HCT116 (cell line): ENCODE results near the gene MYCN. TPM values are rescaled to one million over a fixed set of nuclear protein-coding genes. Genes with fewer than 3 reads are reported as not detected.

ENCODE experiments used
- ATAC-seq: fragments of 200-7000 bp; cut with Tn5 transposase; 2 replicates; pipeline ENCODE4 v1.9.1; 2020; ENCODE audit warnings: mild to moderate bottlenecking, moderate library complexity
- BruUV-seq: library from RNA; stranded (reverse); fragments of 400-500 nt; replicated peaks from 2 replicates; lab custom pipeline; 2021; lab: Mats Ljungman, UMichigan
- CTCF ChIA-PET: fragments of 300-600 bp; sonication (Branson Sonifier 250); formaldehyde crosslinking; loops from one replicate; lab custom pipeline; 2021; ENCODE audit warnings: antibody characterized with exemption; lab: Charles Lee
- POLR2A ChIA-PET: fragments of 300-600, 350-600 bp; sonication (Branson Sonifier 250); formaldehyde crosslinking; loops from one replicate; lab custom pipeline; 2021; ENCODE audit warnings: antibody characterized with exemption; lab: Charles Lee
- RAD21 ChIA-PET, 2 experiments: fragments of 300-600 bp; sonication (Branson Sonifier 250); formaldehyde crosslinking; loops; one replicate each; lab custom pipeline; 2023; ENCODE audit warnings: low total read pairs in 2 of 2; ENCODE audit not compliant: uncharacterized antibody in 2 of 2, unreplicated experiment in 2 of 2, low non-redundant PET in 1 of 2; lab: Charles Lee
- DNase-seq: peaks from one replicate; pipeline ENCODE4 v3.0.0-alpha.2; 2010; ENCODE audit warnings: low read depth, low spot score
- H2AFZ ChIP-seq: fragments of 200-600 bp; shearing (Covaris generic), sonication (generic); 2 replicates; pipeline ENCODE4 v1.6.1; 2017; ENCODE audit warnings: low read depth, mixed run types, mixed read lengths, antibody characterized with exemption, low read length; ENCODE audit not compliant: poor library complexity, severe bottlenecking
- H3K27ac ChIP-seq: 2 replicates; pipeline ENCODE4 v1.5.1; 2012; ENCODE audit warnings: low read depth, low read length
- H3K27me3 ChIP-seq: fragments of 200-600 bp; sonication (generic); 2 replicates; pipeline ENCODE4 v1.6.1; 2016; ENCODE audit warnings: mixed run types, low read length, mixed read lengths; ENCODE audit not compliant: insufficient read depth
- H3K36me3 ChIP-seq, 2 experiments: fragments of 200-500 bp in 1 of 2; fragments of 200-600 bp in 1 of 2; sonication (Bioruptor generic) in 1 of 2; sonication (generic) in 1 of 2; 2 replicates each; pipeline versions ENCODE4 v1.5.1 to v1.6.1; 2014 to 2016; ENCODE audit warnings: low read length in 2 of 2, inconsistent platforms in 1 of 2, mixed read lengths in 1 of 2, mixed run types in 1 of 2; ENCODE audit not compliant: insufficient read depth in 2 of 2, control insufficient read depth in 1 of 2
- H3K4me1 ChIP-seq, 2 experiments: fragments of 200-600 bp in 1 of 2; sonication (generic) in 1 of 2; 2 replicates each; pipeline versions ENCODE4 v1.5.1 to v1.6.1; 2012 to 2017; ENCODE audit warnings: low read length in 2 of 2, inconsistent platforms in 1 of 2, mild to moderate bottlenecking in 1 of 2, mixed read lengths in 1 of 2, mixed run types in 1 of 2, moderate library complexity in 1 of 2; ENCODE audit not compliant: insufficient read depth in 2 of 2, control insufficient read depth in 1 of 2
- H3K4me2 ChIP-seq: fragments of 200-600 bp; sonication (generic); 2 replicates; pipeline ENCODE4 v1.6.1; 2017; ENCODE audit warnings: mixed run types, low read length, mixed read lengths
- H3K4me3 ChIP-seq, 2 experiments: fragments of 200-600 bp in 1 of 2; sonication (generic) in 1 of 2; replicated peaks in 1 of 2; 2 replicates each; pipeline ENCODE4 v1.5.1; 2011 to 2016; ENCODE audit warnings: low read length in 2 of 2, control low read depth in 1 of 2, low read depth in 1 of 2, mild to moderate bottlenecking in 1 of 2, mixed read lengths in 1 of 2, mixed run types in 1 of 2
- H3K79me2 ChIP-seq: fragments of 200-600 bp; sonication (generic); 2 replicates; pipeline ENCODE4 v1.6.1; 2017; ENCODE audit warnings: mild to moderate bottlenecking, mixed run types, low read length, moderate library complexity, mixed read lengths; ENCODE audit not compliant: insufficient read depth
- H3K9ac ChIP-seq: fragments of 200-600 bp; sonication (generic); 2 replicates; pipeline ENCODE4 v1.6.1; 2016; ENCODE audit warnings: low read length, mixed read lengths
- H3K9me2 ChIP-seq: fragments of 200-600 bp; sonication (generic), shearing (Covaris generic); 2 replicates; pipeline ENCODE4 v1.6.1; 2017; ENCODE audit warnings: mixed run types, mild to moderate bottlenecking, moderate library complexity; ENCODE audit not compliant: insufficient read depth
- H3K9me3 ChIP-seq, 2 experiments: fragments of 200-500 bp in 1 of 2; fragments of 200-600 bp in 1 of 2; sonication (Bioruptor generic) in 1 of 2; sonication (generic) in 1 of 2; 2 replicates each; pipeline ENCODE4 v1.6.1; 2014 to 2017; ENCODE audit warnings: low read length in 2 of 2, mixed read lengths in 2 of 2, inconsistent platforms in 1 of 2, low read depth in 1 of 2, mild to moderate bottlenecking in 1 of 2, mixed run types in 1 of 2, moderate library complexity in 1 of 2; ENCODE audit not compliant: control insufficient read depth in 1 of 2, insufficient read depth in 1 of 2
- H4K20me1 ChIP-seq: fragments of 200-600 bp; sonication (generic), shearing (Covaris generic); 2 replicates; pipeline ENCODE4 v1.6.1; 2017; ENCODE audit warnings: mixed run types, mild to moderate bottlenecking, moderate library complexity; ENCODE audit not compliant: insufficient read depth
- CBX3 ChIP-seq: IDR thresholded peaks from 2 replicates; pipeline ENCODE4 v1.6.1; 2012; ENCODE audit warnings: low read depth
- ELF1 ChIP-seq: IDR thresholded peaks from 2 replicates; pipeline ENCODE4 v1.6.1; 2012; ENCODE audit warnings: low read depth, borderline replicate concordance
- EZH2 ChIP-seq: fragments of 200-600 bp; sonication (generic); IDR thresholded peaks from 2 replicates; pipeline ENCODE4 v1.6.1; 2017; ENCODE audit warnings: antibody characterized with exemption, mixed run types
- FOSL1 ChIP-seq: IDR thresholded peaks from 2 replicates; pipeline ENCODE4 v1.6.1; 2012; ENCODE audit warnings: low read depth
- POLR2AphosphoS5 ChIP-seq: IDR thresholded peaks from 2 replicates; pipeline ENCODE4 v1.6.1; 2011; ENCODE audit warnings: mild to moderate bottlenecking, low read depth, low read length, moderate library complexity
- SIN3A ChIP-seq: IDR thresholded peaks from 2 replicates; pipeline ENCODE4 v1.6.1; 2012; ENCODE audit warnings: low read depth
- SRF ChIP-seq: IDR thresholded peaks from 2 replicates; pipeline ENCODE4 v1.6.1; 2012; ENCODE audit warnings: low read depth
- TCF7L2 ChIP-seq: IDR thresholded peaks from 2 replicates; pipeline ENCODE4 v1.7.0; 2011; ENCODE audit warnings: borderline replicate concordance, inconsistent platforms; ENCODE audit not compliant: insufficient read depth, insufficient read length; ENCODE audit errors: extremely low read depth
- ZNF274 ChIP-seq: fragments of 200-500 bp; sonication (Bioruptor generic); IDR thresholded peaks from 2 replicates; pipeline ENCODE4 v1.6.1; 2014; ENCODE audit warnings: mild to moderate bottlenecking, low read depth, low read length, inconsistent platforms
- intact Hi-C: fragments of 100-400 bp; cut with micrococcal nuclease; formaldehyde crosslinking; loops from 2 replicates; pipeline ENCODE4 v1.10.0; 2022
- total RNA-seq: library from RNA; stranded (reverse); gene quantifications from one replicate; pipeline ENCODE4 v1.2.1, GENCODE V29; 2021; ENCODE audit not compliant: unreplicated experiment
- TF ChIP-seq, protein P1 (sequence below): IDR thresholded peaks from 2 replicates; pipeline ENCODE4 v1.6.1; 2012; ENCODE audit warnings: low read depth
- TF ChIP-seq, protein P2 (sequence below), 3 experiments: fragments of 200-600 bp in 1 of 3; sonication (generic) in 1 of 3; IDR thresholded peaks in 2 of 3; conservative IDR thresholded peaks in 1 of 3; 2 replicates each; pipeline ENCODE4 v1.5.1; 2012 to 2017; ENCODE audit warnings: low read depth in 2 of 3, low read length in 2 of 3, antibody characterized with exemption in 1 of 3, borderline replicate concordance in 1 of 3, control low read depth in 1 of 3, mild to moderate bottlenecking in 1 of 3, mixed read lengths in 1 of 3, mixed run types in 1 of 3, moderate library complexity in 1 of 3; ENCODE audit not compliant: insufficient read depth in 1 of 3
- TF ChIP-seq, protein P3 (sequence below): IDR thresholded peaks from 2 replicates; pipeline ENCODE4 v1.6.1; 2012

Gene MYCN
- total RNA-seq, 1 experiment from 2014 or later, result not detected

DNA sequence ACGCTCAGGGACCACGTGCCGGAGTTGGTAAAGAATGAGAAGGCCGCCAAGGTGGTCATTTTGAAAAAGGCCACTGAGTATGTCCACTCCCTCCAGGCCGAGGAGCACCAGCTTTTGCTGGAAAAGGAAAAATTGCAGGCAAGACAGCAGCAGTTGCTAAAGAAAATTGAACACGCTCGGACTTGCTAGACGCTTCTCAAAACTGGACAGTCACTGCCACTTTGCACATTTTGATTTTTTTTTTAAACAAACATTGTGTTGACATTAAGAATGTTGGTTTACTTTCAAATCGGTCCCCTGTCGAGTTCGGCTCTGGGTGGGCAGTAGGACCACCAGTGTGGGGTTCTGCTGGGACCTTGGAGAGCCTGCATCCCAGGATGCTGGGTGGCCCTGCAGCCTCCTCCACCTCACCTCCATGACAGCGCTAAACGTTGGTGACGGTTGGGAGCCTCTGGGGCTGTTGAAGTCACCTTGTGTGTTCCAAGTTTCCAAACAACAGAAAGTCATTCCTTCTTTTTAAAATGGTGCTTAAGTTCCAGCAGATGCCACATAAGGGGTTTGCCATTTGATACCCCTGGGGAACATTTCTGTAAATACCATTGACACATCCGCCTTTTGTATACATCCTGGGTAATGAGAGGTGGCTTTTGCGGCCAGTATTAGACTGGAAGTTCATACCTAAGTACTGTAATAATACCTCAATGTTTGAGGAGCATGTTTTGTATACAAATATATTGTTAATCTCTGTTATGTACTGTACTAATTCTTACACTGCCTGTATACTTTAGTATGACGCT lies 5.8 kb downstream of the MYCN start (continued):
- no peak for TF ChIP-seq ELF1
- no peak for TF ChIP-seq FOSL1
- no peak for TF ChIP-seq CBX3

DNA sequence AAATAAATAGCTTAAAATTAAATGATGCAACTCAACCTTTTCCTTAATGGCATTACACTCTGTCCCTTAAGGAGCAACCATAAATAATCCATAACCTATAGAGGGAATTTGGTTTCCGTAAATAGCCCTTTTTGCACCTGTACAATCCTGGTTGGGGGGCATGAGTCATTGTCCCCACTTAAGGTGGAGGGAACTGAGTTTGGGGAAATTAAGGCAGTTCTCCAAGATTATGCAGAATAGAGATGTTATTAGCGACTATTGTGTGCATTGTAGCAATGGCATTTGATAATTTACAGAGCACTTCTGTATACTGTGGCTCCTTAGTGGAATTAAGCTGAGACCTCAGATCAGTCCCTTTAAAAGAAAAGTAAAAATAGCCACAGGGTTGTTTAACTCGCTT lies 6.6 kb downstream of the MYCN start:
- intact Hi-C loops, result no loop called here
- ChIA-PET RAD21 (no interaction called here), POLR2A (no interaction called here), CTCF (no interaction called here)
- Histone ChIP-seq H3K27me3 (peaks cover 9% of the 10 kb centered on the region), H2AFZ (no peak overlapping the region), H3K4me2 (no peak overlapping the region), H3K36me3 (no peaks in the 10 kb centered on the region), H3K9me2 (no peaks in the 10 kb centered on the region), H3K9me3 (no peaks in the 10 kb centered on the region), H3K79me2 (no peaks in the 10 kb centered on the region), H3K4me3 (no peak overlapping the region), H3K27ac (no peak overlapping the region), H3K4me1 (no peaks in the 10 kb centered on the region), H4K20me1 (no peaks in the 10 kb centered on the region), H3K9ac (no peak overlapping the region)
- ATAC-seq (no peak), DNase-seq (no peak)
- TF ChIP-seq POLR2AphosphoS5 (no peak), EZH2 (no peak), SIN3A (no peak), ZNF274 (no peak)
- no TSS peak for BruUV-seq

DNA sequence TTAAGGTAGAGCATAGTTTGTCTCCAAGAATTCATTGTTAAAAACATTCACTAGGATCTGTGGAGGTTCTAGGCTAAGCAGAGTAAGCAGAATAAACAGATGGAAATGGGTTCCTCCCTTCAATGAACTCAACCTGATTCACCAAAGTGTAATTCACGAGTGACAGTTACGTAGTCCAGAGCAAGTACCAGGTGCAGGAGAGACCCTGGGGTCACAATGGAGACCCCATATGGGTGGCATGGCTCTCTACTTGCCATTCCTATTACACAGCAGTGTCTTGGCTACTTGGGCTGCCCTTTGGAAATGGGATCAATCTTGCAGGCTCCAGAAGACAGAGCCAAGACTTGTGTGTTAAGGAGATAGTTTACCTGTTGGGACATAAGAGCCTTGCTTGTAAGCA lies 7.1 kb downstream of the MYCN start:
- TF ChIP-seq SIN3A, result no peak
- no peak for TF ChIP-seq TCF7L2
- no peak for TF ChIP-seq ZNF274
- TF ChIP-seq, protein P1, sequence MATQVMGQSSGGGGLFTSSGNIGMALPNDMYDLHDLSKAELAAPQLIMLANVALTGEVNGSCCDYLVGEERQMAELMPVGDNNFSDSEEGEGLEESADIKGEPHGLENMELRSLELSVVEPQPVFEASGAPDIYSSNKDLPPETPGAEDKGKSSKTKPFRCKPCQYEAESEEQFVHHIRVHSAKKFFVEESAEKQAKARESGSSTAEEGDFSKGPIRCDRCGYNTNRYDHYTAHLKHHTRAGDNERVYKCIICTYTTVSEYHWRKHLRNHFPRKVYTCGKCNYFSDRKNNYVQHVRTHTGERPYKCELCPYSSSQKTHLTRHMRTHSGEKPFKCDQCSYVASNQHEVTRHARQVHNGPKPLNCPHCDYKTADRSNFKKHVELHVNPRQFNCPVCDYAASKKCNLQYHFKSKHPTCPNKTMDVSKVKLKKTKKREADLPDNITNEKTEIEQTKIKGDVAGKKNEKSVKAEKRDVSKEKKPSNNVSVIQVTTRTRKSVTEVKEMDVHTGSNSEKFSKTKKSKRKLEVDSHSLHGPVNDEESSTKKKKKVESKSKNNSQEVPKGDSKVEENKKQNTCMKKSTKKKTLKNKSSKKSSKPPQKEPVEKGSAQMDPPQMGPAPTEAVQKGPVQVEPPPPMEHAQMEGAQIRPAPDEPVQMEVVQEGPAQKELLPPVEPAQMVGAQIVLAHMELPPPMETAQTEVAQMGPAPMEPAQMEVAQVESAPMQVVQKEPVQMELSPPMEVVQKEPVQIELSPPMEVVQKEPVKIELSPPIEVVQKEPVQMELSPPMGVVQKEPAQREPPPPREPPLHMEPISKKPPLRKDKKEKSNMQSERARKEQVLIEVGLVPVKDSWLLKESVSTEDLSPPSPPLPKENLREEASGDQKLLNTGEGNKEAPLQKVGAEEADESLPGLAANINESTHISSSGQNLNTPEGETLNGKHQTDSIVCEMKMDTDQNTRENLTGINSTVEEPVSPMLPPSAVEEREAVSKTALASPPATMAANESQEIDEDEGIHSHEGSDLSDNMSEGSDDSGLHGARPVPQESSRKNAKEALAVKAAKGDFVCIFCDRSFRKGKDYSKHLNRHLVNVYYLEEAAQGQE, result no peak
- TF ChIP-seq, protein P2, sequence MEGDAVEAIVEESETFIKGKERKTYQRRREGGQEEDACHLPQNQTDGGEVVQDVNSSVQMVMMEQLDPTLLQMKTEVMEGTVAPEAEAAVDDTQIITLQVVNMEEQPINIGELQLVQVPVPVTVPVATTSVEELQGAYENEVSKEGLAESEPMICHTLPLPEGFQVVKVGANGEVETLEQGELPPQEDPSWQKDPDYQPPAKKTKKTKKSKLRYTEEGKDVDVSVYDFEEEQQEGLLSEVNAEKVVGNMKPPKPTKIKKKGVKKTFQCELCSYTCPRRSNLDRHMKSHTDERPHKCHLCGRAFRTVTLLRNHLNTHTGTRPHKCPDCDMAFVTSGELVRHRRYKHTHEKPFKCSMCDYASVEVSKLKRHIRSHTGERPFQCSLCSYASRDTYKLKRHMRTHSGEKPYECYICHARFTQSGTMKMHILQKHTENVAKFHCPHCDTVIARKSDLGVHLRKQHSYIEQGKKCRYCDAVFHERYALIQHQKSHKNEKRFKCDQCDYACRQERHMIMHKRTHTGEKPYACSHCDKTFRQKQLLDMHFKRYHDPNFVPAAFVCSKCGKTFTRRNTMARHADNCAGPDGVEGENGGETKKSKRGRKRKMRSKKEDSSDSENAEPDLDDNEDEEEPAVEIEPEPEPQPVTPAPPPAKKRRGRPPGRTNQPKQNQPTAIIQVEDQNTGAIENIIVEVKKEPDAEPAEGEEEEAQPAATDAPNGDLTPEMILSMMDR (IDR thresholded peaks at IDR 0.05 in 2 of 3, conservative IDR thresholded peaks at IDR 0.05 in 1 of 3; ENCODE audit: borderline replicate concordance in 1 of 3, insufficient read depth in 1 of 3, low read depth in 2 of 3, low read length in 2 of 3), result no peak
- TF ChIP-seq SRF, result no peak
- TF ChIP-seq ELF1, result no peak
- TF ChIP-seq, protein P3, sequence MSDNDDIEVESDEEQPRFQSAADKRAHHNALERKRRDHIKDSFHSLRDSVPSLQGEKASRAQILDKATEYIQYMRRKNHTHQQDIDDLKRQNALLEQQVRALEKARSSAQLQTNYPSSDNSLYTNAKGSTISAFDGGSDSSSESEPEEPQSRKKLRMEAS, result no peak
- no peak overlapping the region for H2AFZ ChIP-seq
- ATAC-seq (no peak), DNase-seq (no peak)
- intact Hi-C loops, result no loop called here
- POLR2A ChIA-PET, result no interaction called here
- no peaks in the 10 kb centered on the region for H3K4me1 ChIP-seq
- H3K79me2 ChIP-seq, result no peaks in the 10 kb centered on the region
- BruUV-seq, result no TSS peak
- H4K20me1 ChIP-seq, result no peaks in the 10 kb centered on the region
- H3K4me2 ChIP-seq, result no peak overlapping the region
- RAD21 ChIA-PET, result no interaction called here
- CTCF ChIA-PET, result no interaction called here
- H3K36me3 ChIP-seq, result no peaks in the 10 kb centered on the region
- no peak overlapping the region for H3K27ac ChIP-seq
- no peaks in the 10 kb centered on the region for H3K9me3 ChIP-seq
- no peak overlapping the region for H3K4me3 ChIP-seq
- no peak overlapping the region for H3K9ac ChIP-seq
- H3K27me3 ChIP-seq, result peaks cover 9% of the 10 kb centered on the region
- no peaks in the 10 kb centered on the region for H3K9me2 ChIP-seq
